Measurements from ENCODE around the gene DYRK4.

DYRK4 gene

DNA sequence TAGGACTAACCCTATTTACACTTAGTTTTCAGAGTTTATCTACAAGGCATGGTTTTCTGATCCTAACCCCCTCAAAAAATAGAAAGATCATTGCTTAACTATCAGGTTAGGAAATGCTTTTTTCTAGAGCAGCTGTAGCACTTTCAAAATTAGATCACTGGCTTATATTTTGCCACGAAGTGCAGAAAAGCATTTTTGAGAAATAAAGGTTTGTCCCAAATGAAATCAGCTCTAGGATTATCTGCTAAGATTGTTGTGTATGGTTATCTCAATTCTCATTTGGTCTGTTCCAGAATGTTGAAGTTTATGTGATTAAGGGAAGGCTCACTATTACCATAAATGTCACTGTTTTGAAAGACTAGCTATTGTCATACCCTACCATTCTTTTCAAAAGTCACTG lies 9.8 kb upstream of the DYRK4 start:
- no peak overlapping the region for H3K4me3 ChIP-seq (ENCODE audit: low read depth, low read length)
- no peak for DNase-seq (ENCODE audit: low read depth)
- TF ChIP-seq, protein P1, sequence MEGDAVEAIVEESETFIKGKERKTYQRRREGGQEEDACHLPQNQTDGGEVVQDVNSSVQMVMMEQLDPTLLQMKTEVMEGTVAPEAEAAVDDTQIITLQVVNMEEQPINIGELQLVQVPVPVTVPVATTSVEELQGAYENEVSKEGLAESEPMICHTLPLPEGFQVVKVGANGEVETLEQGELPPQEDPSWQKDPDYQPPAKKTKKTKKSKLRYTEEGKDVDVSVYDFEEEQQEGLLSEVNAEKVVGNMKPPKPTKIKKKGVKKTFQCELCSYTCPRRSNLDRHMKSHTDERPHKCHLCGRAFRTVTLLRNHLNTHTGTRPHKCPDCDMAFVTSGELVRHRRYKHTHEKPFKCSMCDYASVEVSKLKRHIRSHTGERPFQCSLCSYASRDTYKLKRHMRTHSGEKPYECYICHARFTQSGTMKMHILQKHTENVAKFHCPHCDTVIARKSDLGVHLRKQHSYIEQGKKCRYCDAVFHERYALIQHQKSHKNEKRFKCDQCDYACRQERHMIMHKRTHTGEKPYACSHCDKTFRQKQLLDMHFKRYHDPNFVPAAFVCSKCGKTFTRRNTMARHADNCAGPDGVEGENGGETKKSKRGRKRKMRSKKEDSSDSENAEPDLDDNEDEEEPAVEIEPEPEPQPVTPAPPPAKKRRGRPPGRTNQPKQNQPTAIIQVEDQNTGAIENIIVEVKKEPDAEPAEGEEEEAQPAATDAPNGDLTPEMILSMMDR (IDR thresholded peaks at IDR 0.05; ENCODE audit: low read depth, low read length, missing control alignments), result no peak

DNA sequence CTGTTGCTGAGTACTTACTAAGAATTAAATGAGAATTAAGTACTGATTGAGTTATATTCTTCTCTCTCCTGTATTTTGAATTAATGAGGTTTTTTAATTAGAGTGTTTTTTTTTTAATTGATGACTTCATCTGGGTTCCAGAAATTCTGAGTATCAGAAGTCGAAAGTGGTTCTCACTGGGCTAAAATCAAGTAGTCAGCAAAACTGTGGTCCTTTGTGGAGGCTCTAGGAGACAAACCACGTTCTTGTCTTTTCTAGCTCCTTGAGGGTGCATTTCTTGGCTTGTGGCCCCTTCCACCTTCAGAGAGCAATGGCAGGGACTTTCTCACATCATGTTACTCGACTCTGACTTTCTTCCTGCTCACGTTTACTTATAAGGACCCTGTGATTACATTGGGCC lies 8.1 kb upstream of the DYRK4 start:
- no peak for DNase-seq (ENCODE audit: low read depth)
- TF ChIP-seq, protein P1 (IDR thresholded peaks at IDR 0.05; ENCODE audit: low read depth, low read length, missing control alignments), result no peak
- no peak overlapping the region for H3K4me3 ChIP-seq (ENCODE audit: low read depth, low read length)

DNA sequence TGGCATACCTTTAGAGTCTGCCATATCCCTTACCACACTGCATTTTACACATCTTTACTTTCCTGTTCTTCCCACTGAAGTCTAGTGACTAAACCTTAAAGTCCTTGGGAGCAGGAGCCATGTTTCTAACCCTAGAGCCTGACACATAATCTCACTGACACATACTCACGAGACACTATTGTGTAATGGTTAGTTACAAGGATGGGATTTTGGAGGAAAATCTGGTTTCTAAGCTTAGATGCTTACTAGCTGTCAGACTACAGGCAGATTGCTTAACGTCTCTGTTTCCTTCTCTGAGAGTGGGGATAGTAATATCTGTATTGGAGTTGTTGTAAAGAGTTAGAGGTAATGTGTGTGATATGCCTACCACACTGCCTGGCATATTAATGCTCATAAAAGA lies 6.2 kb upstream of the DYRK4 start:
- TF ChIP-seq, protein P1 (IDR thresholded peaks at IDR 0.05; ENCODE audit: low read depth, low read length, missing control alignments), result no peak
- DNase-seq (ENCODE audit: low read depth), result no peak
- H3K4me3 ChIP-seq (ENCODE audit: low read depth, low read length), result no peak overlapping the region

DNA sequence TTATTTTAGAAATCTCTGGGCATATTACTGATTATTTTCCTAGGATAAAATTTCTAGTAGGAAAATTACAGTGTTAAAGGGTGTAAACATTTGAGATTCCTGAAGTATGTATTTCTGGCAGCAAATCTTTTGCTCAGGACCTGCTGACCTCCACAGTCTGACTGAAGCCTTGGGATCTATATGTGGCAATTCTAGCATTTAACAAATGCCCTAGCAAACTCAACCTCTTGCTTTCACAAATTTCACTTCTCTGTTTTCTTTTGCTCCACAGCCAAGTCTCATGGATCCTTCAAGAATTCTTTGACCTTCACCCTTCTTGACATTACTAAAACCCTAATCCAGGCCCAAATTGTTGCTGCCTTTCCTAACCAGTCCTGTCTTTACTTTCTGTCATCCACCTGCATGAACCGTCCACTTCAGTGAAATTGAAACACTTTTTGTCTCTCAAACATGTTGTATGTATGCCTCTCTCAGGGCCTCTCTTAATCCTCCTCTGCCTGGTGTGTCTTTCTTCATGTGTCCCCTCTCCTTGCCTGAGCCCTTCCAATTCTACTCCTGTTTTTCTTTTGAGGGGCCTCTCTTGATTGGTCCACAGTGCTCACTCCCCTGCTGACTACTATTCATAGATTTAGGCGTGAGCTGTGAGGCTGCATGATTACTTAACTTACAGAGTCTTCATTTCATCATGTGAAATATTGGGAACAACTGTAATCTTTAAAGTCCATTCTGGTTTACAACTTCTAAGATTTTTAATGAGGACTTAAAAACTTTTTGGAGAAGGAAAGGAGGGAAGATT lies 5.1 kb upstream of the DYRK4 start:
- DNase-seq (ENCODE audit: low read depth), result no peak
- TF ChIP-seq, protein P1 (IDR thresholded peaks at IDR 0.05; ENCODE audit: low read depth, low read length, missing control alignments), result no peak
- no peak overlapping the region for H3K4me3 ChIP-seq (ENCODE audit: low read depth, low read length)

DNA sequence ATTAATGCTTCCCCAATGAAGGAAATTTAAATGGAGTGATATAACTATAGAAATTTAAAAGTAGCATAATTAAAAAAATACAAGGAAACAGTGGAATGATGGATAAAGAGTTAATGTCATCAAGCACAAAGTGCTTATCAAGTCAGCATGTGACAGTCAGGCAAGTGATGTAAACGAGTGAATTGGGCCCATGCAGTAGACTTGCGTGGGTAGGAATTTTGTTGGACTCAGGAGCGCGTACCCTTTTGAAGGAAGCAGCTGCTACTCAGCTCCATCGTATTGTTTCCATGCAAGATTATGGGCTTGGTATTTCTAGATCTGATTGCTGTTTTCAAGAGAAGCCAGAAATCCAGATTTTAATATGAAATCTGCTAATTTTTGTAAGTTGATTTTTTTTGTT lies 4.4 kb upstream of the DYRK4 start:
- no peak for DNase-seq (ENCODE audit: low read depth)
- TF ChIP-seq, protein P1 (IDR thresholded peaks at IDR 0.05; ENCODE audit: low read depth, low read length, missing control alignments), result no peak
- H3K4me3 ChIP-seq (ENCODE audit: low read depth, low read length), result no peak overlapping the region

DNA sequence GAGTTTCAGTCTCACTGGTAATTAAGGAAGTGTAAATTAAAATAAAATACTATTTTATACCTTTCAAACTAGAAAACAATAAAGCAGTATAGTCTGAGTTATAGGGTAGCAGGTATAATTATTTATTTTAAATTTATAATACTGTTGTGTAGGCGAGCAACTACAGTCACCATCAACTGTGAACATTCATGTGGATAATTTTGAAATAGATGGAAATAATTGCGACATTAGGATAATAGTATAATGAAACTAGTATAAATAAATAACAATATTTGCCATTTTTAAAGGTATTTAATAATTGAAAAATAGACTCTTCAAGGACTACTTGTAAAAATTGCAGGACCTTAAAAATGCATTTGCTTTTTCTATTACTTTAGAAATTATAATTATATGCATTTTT lies 3.8 kb upstream of the DYRK4 start:
- no peak for DNase-seq (ENCODE audit: low read depth)
- no peak overlapping the region for H3K4me3 ChIP-seq (ENCODE audit: low read depth, low read length)
- TF ChIP-seq, protein P1 (IDR thresholded peaks at IDR 0.05; ENCODE audit: low read depth, low read length, missing control alignments), result no peak

DNA sequence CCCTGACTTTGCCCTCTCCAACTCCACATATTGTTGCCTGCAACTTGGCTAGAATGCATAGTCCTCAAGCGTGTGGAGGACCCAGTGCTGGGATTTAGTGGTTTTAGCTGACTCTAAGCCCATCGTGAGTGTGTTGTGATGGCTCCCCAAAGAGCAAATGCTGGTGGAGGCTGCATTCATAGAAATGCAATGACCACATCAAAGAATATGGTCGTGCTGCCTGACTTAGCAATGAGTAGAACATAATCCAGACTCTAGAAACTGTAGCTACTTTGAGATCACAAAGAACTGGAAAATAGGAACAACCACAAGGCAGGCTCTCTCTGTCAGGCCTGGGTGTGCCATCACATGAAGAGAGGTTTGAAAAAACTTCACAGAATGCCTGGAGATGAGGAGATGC lies 1.3 kb downstream of the DYRK4 start:
- TF ChIP-seq, protein P1 (IDR thresholded peaks at IDR 0.05; ENCODE audit: low read depth, low read length, missing control alignments), result no peak
- no peak overlapping the region for H3K4me3 ChIP-seq (ENCODE audit: low read depth, low read length)
- no peak for DNase-seq (ENCODE audit: low read depth)
